Esophagus muscularis mucosa (tissue), 4 donors: ENCODE results near the gene FAM184B. TPM values are rescaled to one million over a fixed set of nuclear protein-coding genes. Genes with fewer than 3 reads are reported as not detected.
"Not testable (repeated sequence)": the region's sequence is repeated elsewhere in the genome, so short reads cannot be mapped to it uniquely, and the experiment has no call there.

ENCODE experiments used
- DNase-seq: peaks from one replicate; pipeline ENCODE4 v3.0.0-alpha.2; 2017; ENCODE audit errors: extremely low spot score
- H3K27ac ChIP-seq, 4 donors: fragments of 200-600 bp; sonication (generic); replicated peaks in 1 of 4; 1 replicate in 3 of 4; 2 replicates in 1 of 4; pipeline ENCODE4 v1.5.1; 2016 to 2019; ENCODE audit warnings: mild to moderate bottlenecking in 1 of 4
- H3K27me3 ChIP-seq, 4 donors: fragments of 200-600 bp; sonication (generic); one replicate each; pipeline versions ENCODE4 v1.5.1 to v1.6.0; 2016 to 2019
- H3K36me3 ChIP-seq, 4 donors: fragments of 200-600 bp; sonication (generic); one replicate each; pipeline ENCODE4 v1.5.1; 2016 to 2019
- H3K4me1 ChIP-seq, 4 donors: fragments of 200-600 bp; sonication (generic); one replicate each; pipeline ENCODE4 v1.5.1; 2016 to 2019
- H3K4me3 ChIP-seq, 4 donors: fragments of 200-600 bp; sonication (generic); 1 replicate in 2 of 4; 2 replicates in 2 of 4; pipeline ENCODE4 v1.5.1; 2016 to 2019; ENCODE audit warnings: mild to moderate bottlenecking in 4 of 4, moderate library complexity in 1 of 4
- H3K9me3 ChIP-seq, 4 donors: fragments of 200-600 bp; sonication (generic); 1 replicate in 3 of 4; 2 replicates in 1 of 4; pipeline ENCODE4 v1.5.1; 2016 to 2019
- CTCF ChIP-seq, 3 experiments: fragments of 200-600 bp in 2 of 3; fragments of 450-650 bp in 1 of 3; sonication (generic) in 2 of 3; IDR thresholded peaks; one replicate each; pipeline ENCODE4 v1.5.1; 2017 to 2019; ENCODE audit warnings: antibody characterized with exemption in 3 of 3, mild to moderate bottlenecking in 2 of 3, moderate library complexity in 1 of 3
- EP300 ChIP-seq: sonication (generic); formaldehyde crosslinking; IDR thresholded peaks from one replicate; pipeline ENCODE4 v1.6.1; 2017; ENCODE audit warnings: antibody characterized with exemption
- POLR2A ChIP-seq: fragments of 450-650 bp; IDR thresholded peaks from one replicate; pipeline ENCODE4 v1.6.1; 2017; ENCODE audit warnings: antibody characterized with exemption, moderate library complexity, mild to moderate bottlenecking, low read depth
- POLR2AphosphoS5 ChIP-seq, 2 donors: sonication (generic); formaldehyde crosslinking; IDR thresholded peaks; one replicate each; pipeline ENCODE4 v1.6.1; 2017; ENCODE audit warnings: antibody characterized with exemption in 2 of 2
- WGBS: methylation state at CpG from one replicate; pipeline ENCODE4 v1.1.5; 2018; 5-methylcytosine and 5-hydroxymethylcytosine counted together
- intact Hi-C: fragments of 100-400 bp; cut with DNase I; formaldehyde crosslinking; loops from one replicate; pipeline ENCODE4 v1.15.1; 2023
- total RNA-seq, 4 donors: library from RNA; depleted of rRNA; stranded (reverse); fragments of >200 nt; gene quantifications; one replicate each; pipeline versions ENCODE4 v1.1.0 to v1.2.1, GENCODE V29; 2016

Gene FAM184B
- total RNA-seq, 4 donors from 2014 or later, result not detected

DNA sequence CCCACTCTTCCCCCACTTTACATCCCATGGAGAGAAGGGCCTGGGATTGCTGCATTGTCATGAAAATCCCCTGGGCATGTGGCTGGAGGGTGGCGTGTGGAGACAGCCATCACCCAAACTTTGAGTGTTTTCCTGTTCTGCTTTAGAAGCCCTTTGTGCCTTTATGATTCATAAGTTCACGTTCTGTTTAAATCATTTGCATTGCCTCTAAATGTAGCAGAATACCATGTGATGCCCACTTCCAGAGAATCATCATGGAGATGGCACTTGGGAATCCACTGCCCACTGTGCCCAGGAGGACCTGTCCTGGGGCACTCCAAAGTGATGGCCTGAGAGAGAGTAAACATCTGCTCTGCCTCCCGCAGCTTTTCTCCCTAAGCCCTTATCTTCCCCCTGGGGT lies 114.2 kb downstream of the FAM184B start:
- Histone ChIP-seq H3K27ac (no peak overlapping the region), H3K4me3 (no peak overlapping the region), H3K27me3 (no peaks in the 10 kb centered on the region), H3K4me1 (no peaks in the 10 kb centered on the region), H3K9me3 (peaks cover 0 to 5% (median 1%) of the 10 kb centered on the region in 4 donors), H3K36me3 (no peaks in the 10 kb centered on the region)
- intact Hi-C loops, result no loop called here
- 74% methylated on average over 3 of the region's 3 CpGs for WGBS
- DNase-seq, result no peak
- no peak for TF ChIP-seq POLR2A
- TF ChIP-seq POLR2AphosphoS5 (IDR thresholded peaks at IDR 0.05), result no peak
- no peak for TF ChIP-seq CTCF (IDR thresholded peaks at IDR 0.05)
- TF ChIP-seq EP300, result no peak

GRCh38 chr4:17665852-17666251 lies 115.6 kb downstream of the FAM184B start:
- no peaks in the 10 kb centered on the region for H3K9me3 ChIP-seq
- no peaks in the 10 kb centered on the region for H3K36me3 ChIP-seq
- whole genome bisulfite sequencing, result 75% methylated on average over 3 of the region's 3 CpGs
- no peaks in the 10 kb centered on the region for H3K27me3 ChIP-seq
- peak; percentile 79 for DNase-seq
- TF ChIP-seq POLR2AphosphoS5 (IDR thresholded peaks at IDR 0.05) (no peak), CTCF (IDR thresholded peaks at IDR 0.05) (no peak), EP300 (no peak), POLR2A (no peak)
- no peak overlapping the region for H3K4me3 ChIP-seq
- no peaks in the 10 kb centered on the region for H3K4me1 ChIP-seq
- no peak overlapping the region for H3K27ac ChIP-seq
- intact Hi-C loops, result no loop called here

DNA sequence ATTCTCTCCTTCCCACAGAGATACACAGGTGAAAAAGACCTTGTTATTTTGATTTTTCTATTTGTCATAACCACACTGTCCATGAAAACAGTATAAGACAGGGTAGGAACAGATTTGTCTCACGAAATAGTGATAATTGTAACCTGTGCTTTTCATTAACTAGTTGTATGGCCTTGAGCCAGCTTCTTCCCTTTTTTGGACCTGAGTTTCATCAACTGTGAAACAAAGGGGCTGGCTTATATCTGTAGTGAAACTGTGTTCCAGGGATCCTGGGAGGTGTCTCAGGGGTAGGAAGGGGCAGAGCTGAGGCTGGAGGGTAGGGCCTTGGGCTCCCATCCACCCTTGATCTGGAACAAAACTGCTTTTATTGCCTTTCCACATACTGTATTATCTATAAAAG lies 116.1 kb downstream of the FAM184B start:
- Histone ChIP-seq H3K4me1 (no peaks in the 10 kb centered on the region), H3K36me3 (no peaks in the 10 kb centered on the region), H3K27ac (no peak overlapping the region), H3K27me3 (no peaks in the 10 kb centered on the region), H3K4me3 (no peak overlapping the region), H3K9me3 (no peaks in the 10 kb centered on the region)
- TF ChIP-seq EP300, result no peak
- no peak for TF ChIP-seq POLR2A
- TF ChIP-seq POLR2AphosphoS5 (IDR thresholded peaks at IDR 0.05), result no peak
- no peak for TF ChIP-seq CTCF (IDR thresholded peaks at IDR 0.05)
- 29% methylated on average over 1 of the region's 1 CpG for WGBS
- no peak for DNase-seq
- intact Hi-C loops, result no loop called here

DNA sequence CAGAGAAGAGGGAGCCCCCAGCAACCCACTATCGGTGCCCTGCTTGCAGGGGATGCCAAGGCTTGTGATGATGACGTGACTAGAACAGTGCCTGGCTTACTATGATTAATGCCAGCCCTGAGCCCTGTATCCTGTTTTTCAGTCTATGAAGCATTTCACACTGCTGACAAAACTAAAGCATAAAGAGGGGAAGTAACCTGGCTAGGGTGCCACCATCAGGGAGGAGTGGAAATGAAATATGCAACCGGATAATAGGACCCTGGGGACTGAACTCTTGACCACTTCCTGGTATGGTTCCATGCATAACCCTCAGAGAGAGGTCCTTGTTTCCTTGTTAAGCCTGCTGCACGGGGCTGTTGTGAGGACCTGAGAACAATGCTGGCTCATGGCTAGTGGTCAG lies 116.7 kb downstream of the FAM184B start:
- no peak overlapping the region for H3K27ac ChIP-seq
- H3K4me1 ChIP-seq, result no peaks in the 10 kb centered on the region
- intact Hi-C loops, result no loop called here
- no peaks in the 10 kb centered on the region for H3K27me3 ChIP-seq
- no peak for TF ChIP-seq POLR2AphosphoS5 (IDR thresholded peaks at IDR 0.05)
- H3K4me3 ChIP-seq, result no peak overlapping the region
- peak; percentile 60 for DNase-seq
- no peaks in the 10 kb centered on the region for H3K9me3 ChIP-seq
- no peaks in the 10 kb centered on the region for H3K36me3 ChIP-seq
- WGBS, result 46% methylated on average over 4 of the region's 4 CpGs

DNA sequence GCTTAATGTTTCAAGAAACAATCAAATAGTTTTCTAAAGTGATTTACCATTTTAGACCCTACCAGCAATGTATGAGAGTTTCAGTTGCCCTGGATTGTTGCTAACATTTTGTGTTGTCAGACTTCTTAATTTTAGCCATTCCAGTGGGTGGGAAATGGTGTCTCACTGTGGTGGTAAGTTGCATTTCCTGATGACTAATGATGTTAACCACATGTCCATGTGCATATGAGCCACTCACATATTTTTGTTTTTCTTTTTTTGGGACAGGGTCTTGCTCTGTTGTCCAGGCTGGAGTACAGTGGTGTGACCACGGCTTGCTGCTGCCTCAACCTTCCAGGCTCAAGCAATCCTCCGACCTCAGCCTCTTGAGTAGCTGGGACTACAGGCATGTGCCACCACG lies 118.7 kb downstream of the FAM184B start:
- H3K9me3 ChIP-seq, result no peaks in the 10 kb centered on the region
- peaks cover 0 to 4% (median 0%) of the 10 kb centered on the region in 4 donors for H3K27me3 ChIP-seq
- H3K4me3 ChIP-seq, result no peak overlapping the region
- DNase-seq, result no peak
- H3K27ac ChIP-seq, result no peak overlapping the region
- intact Hi-C loops, result no loop called here
- no peaks in the 10 kb centered on the region for H3K4me1 ChIP-seq
- H3K36me3 ChIP-seq, result no peaks in the 10 kb centered on the region
- TF ChIP-seq POLR2AphosphoS5 (IDR thresholded peaks at IDR 0.05) (no peak), CTCF (IDR thresholded peaks at IDR 0.05) (no peak), EP300 (no peak), POLR2A (no peak)
- WGBS, result 91% methylated on average over 3 of the region's 3 CpGs

DNA sequence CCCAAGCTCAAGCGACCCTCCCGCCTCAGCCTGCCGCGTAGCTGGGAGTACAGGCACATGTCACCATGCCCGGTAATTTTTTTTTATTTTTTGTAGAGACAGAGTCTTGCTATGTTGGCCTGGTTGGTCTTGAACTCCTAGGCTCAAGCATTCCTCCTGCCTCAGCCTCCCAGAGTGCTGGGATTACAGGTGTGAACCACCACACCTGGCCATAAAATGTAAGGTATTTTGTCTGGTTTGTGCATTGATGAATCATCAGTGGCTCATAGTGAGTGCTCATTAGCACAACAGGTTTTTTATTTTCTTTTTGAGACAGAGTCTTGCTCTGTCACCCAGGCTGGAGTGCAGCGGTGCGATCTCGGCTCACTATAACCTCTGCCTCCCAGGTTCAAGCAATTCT lies 122.2 kb downstream of the FAM184B start:
- H3K4me3 ChIP-seq, intact Hi-C loops, H3K27ac ChIP-seq, H3K9me3 ChIP-seq, H3K36me3 ChIP-seq, H3K4me1 ChIP-seq, DNase-seq, H3K27me3 ChIP-seq: not testable (repeated sequence)
- 96% methylated on average over 8 of the region's 8 CpGs for WGBS
